Measurements from ENCODE around the gene RREB1.

- no peak for TF ChIP-seq CTCF (IDR thresholded peaks at IDR 0.05; ENCODE audit: extremely low read depth in 1 of 2, insufficient read depth in 1 of 2, low read depth in 1 of 2, low read length in 2 of 2)
- no peak for TF ChIP-seq POLR2A (IDR thresholded peaks at IDR 0.05; ENCODE audit: low read depth, low read length)
- TF ChIP-seq POLR2AphosphoS5 (IDR thresholded peaks at IDR 0.05; ENCODE audit: insufficient read depth, low read depth, low read length), result no peak
- TF ChIP-seq EZH2 (IDR thresholded peaks at IDR 0.05; ENCODE audit: borderline replicate concordance, low read depth, low read length, severe bottlenecking), result no peak
- no peak for TF ChIP-seq MAX (IDR thresholded peaks at IDR 0.05; ENCODE audit: insufficient read depth, insufficient read length)
- TF ChIP-seq MYC (IDR thresholded peaks at IDR 0.05; ENCODE audit: low read depth, low read length), result no peak
Measured at GRCh38 chr6:7268362-7268761, 160.6 kb downstream of the RREB1 start.

Measured in endothelial cell of umbilical vein (primary cell).